ENCODE measurements around the gene NPR3.

DNA sequence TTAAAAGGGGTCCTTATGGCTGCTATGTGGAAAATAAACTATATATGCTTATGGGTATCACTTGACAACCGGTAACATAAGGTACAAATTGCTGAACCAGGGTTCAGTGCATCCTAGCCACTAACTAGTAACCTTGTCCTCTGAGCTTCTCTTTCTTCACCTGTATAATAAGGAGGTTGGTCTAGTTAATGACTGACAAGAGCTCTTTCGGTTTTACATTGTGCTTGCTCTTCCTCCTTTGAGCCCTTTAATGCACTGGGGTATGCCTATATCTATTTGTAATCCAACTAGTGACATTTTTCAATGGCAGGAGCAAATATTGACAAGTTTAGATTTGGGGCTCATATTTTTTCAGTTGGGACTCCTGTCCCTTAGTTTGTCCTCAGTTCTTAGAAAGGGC is 66.1 kb downstream of the NPR3 start:
- TF ChIP-seq CTCF (IDR thresholded peaks at IDR 0.05) (no peak), POLR2A (IDR thresholded peaks at IDR 0.05) (no peak)
